SH-SY5Y (cell line): ENCODE data around the gene ABHD17B.

Experiments
- GATA2 ChIP-seq: IDR thresholded peaks from 2 replicates; pipeline ENCODE4 v1.6.1; 2011; ENCODE audit warnings: mild to moderate bottlenecking, low read depth, low read length
- GATA3 ChIP-seq: IDR thresholded peaks from 2 replicates; pipeline ENCODE4 v1.6.1; 2011; ENCODE audit warnings: low read depth, mild to moderate bottlenecking, low read length, moderate library complexity

ABHD17B gene

GRCh38 chr9:71911061-71911907, at the start of gene ABHD17B, which contains the start of gene C9orf85:
Gene ABHD17B (minus strand): TSS chr9:71911193. CDS start chr9:71875080, 36,113 bp downstream.
Gene C9orf85 (plus strand): TSS chr9:71911639. CDS start chr9:71911735, 96 bp downstream.
- TF ChIP-seq GATA2 (no peak), GATA3 (no peak)

DNA sequence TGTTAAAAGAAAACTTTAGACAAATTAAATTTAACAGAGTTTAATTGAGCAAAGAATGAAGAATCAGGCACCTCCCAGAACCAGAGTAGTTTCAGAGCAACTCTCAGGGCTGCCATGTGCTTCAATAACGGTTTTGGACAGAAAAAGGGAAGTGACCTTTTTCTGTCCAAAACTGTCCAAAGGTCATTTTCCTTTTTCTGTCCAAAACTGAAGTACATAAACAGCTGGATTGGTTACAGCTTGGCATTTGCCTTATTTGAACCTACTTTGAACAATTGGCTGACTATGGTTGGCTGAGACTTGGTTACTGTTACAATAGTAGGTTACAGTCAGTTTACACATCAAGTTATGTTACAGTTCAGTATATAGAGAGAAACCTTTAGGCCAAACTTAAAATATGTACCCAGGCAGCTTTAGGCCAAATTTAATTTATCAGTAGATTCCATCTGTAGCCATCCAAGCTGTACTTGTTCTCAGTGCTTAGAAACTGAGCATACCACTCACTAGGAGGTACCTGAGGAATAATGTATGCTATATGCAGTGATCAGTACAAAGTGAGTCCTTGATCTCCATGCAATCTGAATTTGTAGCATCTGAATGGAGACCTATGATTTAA, 44.4 kb upstream of the ABHD17B start:
- TF ChIP-seq GATA2, result no peak
- TF ChIP-seq GATA3, result no peak

DNA sequence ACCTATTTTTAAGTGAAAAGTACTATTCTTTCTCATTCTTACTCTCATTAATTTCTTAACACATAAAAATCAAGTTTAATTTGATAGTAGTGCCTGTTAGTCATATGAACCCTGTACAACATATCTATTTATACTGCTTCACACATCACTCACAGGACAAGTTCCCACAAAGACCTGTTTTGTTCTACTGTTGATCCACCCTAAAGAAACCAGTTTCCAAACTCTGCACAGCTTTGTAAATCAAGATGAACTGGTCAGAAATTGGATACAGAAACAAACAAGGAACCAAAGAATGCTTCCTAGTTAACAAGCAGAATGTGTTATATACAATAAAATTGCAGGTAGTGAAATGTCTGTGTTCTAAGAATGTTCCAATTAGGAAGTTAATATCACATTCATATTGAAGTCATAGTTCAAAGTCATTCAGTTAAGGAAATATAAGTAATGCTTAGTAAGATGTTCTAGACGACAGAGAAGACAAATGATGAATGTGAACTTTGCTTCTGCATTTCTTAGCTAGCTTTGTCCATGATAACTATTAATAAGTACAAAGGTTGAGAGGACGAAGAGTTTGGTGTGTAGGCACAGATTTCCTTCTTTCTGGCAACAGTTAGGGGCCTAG, 33.9 kb upstream of the ABHD17B start:
- TF ChIP-seq GATA2, result no peak
- TF ChIP-seq GATA3, result no peak

- no peak for TF ChIP-seq GATA2
- no peak for TF ChIP-seq GATA3
Measured at GRCh38 chr9:71941998-71942567, 31.1 kb upstream of the ABHD17B start.

DNA sequence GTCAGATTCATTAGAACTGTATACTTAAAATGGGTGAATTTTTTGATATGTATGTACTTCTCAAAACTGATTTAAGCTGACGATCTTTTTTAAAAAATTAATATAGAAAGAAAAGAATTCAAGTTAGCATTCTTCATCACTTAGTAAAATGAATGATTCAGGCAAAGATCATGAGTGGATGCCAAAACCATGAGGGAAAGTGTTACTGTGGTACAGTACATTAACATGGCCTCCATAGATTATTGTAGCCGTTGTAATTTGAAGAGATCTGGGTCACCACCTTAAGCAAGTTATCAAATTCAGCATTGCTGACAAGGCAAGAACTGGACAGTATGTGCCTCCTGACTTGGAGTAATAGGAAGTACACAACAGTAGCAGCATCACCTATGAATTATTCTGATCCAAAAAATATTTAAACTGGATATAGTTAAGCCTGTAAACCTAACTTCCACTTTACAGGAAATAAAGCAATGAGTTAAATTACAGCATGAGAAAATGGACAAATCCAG, 30.1 kb upstream of the ABHD17B start:
- TF ChIP-seq GATA3 (no peak), GATA2 (no peak)

GRCh38 chr9:71937898-71938297, 26.9 kb upstream of the ABHD17B start:
- TF ChIP-seq GATA3, result no peak
- no peak for TF ChIP-seq GATA2

DNA sequence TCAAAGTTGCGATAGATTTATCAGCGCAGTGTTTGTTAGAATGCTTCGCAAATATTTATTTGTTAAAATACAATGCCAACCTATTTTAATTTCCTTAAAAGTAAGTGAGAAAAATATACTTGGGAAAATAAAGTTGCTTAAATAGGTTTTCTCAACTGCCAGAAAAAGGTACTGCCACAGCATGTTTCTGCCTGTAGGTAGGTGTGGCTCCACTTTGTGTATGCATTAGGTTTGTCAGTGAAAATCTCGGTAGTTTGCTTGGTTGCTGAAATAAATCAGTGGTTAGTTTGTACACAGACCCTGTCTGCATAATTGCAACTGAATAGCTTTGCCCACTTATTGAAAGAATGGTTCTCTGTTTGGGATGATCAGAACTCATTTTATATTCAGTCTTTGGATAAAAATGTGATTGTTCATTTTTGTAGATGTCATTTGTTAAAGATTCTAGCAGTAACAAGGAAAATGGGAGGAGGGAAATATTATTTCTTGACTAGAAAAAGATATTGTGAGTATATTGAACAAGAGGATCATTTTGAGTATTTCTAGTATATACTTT, 26.2 kb upstream of the ABHD17B start:
- no peak for TF ChIP-seq GATA3
- TF ChIP-seq GATA2, result no peak

- no peak for TF ChIP-seq GATA3
- no peak for TF ChIP-seq GATA2
Measured at GRCh38 chr9:71936066-71936465, 25.1 kb upstream of the ABHD17B start.

GRCh38 chr9:71931166-71931565, 20.2 kb upstream of the ABHD17B start:
- TF ChIP-seq GATA3 (no peak), GATA2 (no peak)

- TF ChIP-seq GATA2 (no peak), GATA3 (no peak)
Measured at GRCh38 chr9:71929791-71930440, 18.9 kb upstream of the ABHD17B start.

- no peak for TF ChIP-seq GATA3
- TF ChIP-seq GATA2, result no peak
Measured at GRCh38 chr9:71929223-71929622, 18.2 kb upstream of the ABHD17B start.

- TF ChIP-seq GATA3, result no peak
- TF ChIP-seq GATA2, result no peak
Measured at GRCh38 chr9:71928806-71929205, 17.8 kb upstream of the ABHD17B start.

DNA sequence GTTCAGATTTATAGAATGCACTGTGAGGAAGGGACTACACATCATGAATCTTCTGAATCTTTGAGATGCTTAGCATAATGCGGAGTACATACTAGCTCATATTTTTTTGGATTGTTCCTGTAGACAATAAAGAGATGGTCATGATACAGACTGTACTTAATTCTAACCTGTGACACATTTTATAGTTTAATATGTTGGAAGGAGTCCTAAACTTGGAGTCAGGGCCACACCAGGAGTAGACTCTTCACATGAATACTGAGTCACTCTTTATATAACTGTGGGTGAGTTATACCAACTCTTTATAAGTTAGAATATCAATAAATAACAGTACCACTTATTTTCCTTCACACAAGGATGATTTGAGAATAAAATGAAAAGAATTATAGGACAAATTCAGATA, 17.4 kb upstream of the ABHD17B start:
- TF ChIP-seq GATA3 (no peak), GATA2 (no peak)
